Endothelial cell of umbilical vein (primary cell): ENCODE data around the gene GEMIN8.

Experiments
- CTCF ChIP-seq, 2 donors: IDR thresholded peaks; 1 replicate in 1 of 2; 2 replicates in 1 of 2; pipeline ENCODE4 v1.5.1; 2011; ENCODE audit warnings: low read length in 2 of 2, mild to moderate bottlenecking in 2 of 2, moderate library complexity in 2 of 2, control low read depth in 1 of 2, inconsistent platforms in 1 of 2, low read depth in 1 of 2; ENCODE audit not compliant: insufficient read depth in 1 of 2; ENCODE audit errors: extremely low read depth in 1 of 2
- EZH2 ChIP-seq: IDR thresholded peaks from 2 replicates; pipeline ENCODE4 v1.6.1; 2012; ENCODE audit warnings: borderline replicate concordance, low read depth, mild to moderate bottlenecking, moderate library complexity, low read length, inconsistent platforms; ENCODE audit not compliant: severe bottlenecking
- GATA2 ChIP-seq: IDR thresholded peaks from 2 replicates; pipeline ENCODE4 v1.7.0; 2011; ENCODE audit warnings: low read depth, mild to moderate bottlenecking, moderate library complexity, mixed read lengths, low read length; ENCODE audit not compliant: insufficient read length, insufficient read depth
- JUN ChIP-seq: IDR thresholded peaks from 2 replicates; pipeline ENCODE4 v1.6.1; 2011; ENCODE audit warnings: borderline replicate concordance, low read depth; ENCODE audit not compliant: insufficient read length, insufficient read depth
- MAX ChIP-seq: IDR thresholded peaks from 2 replicates; pipeline ENCODE4 v1.6.1; 2011; ENCODE audit not compliant: insufficient read depth, insufficient read length
- POLR2A ChIP-seq: IDR thresholded peaks from 2 replicates; pipeline ENCODE4 v1.6.1; 2012; ENCODE audit warnings: low read depth, mild to moderate bottlenecking, control low read depth, low read length
- POLR2AphosphoS5 ChIP-seq: IDR thresholded peaks from 2 replicates; pipeline ENCODE4 v1.6.1; 2012; ENCODE audit warnings: low read depth, mild to moderate bottlenecking, control low read depth, low read length, moderate library complexity; ENCODE audit not compliant: insufficient read depth

GRCh38 chrX:13966071-13966792 lies 63.5 kb downstream of the GEMIN8 start:
- TF ChIP-seq POLR2AphosphoS5 (no peak), CTCF (IDR thresholded peaks at IDR 0.05; ENCODE audit: extremely low read depth in 1 of 2, insufficient read depth in 1 of 2, low read depth in 1 of 2, low read length in 2 of 2) (no peak), POLR2A (no peak), EZH2 (no peak), GATA2 (no peak), JUN (no peak), MAX (no peak)
